CD4-positive, alpha-beta memory T cell (primary cell): ENCODE data around the gene NEAT1. TPM values are rescaled to one million over a fixed set of nuclear protein-coding genes. Genes with fewer than 3 reads are reported as not detected.

Experiments used
- CTCF ChIA-PET: fragments of 350-600 bp; sonication (Branson Sonifier 250); formaldehyde crosslinking; loops from one replicate; lab custom pipeline; 2021; ENCODE audit warnings: inconsistent platforms; ENCODE audit not compliant: partially characterized antibody; lab: Charles Lee
- POLR2A ChIA-PET: fragments of 350-600 bp; sonication (Branson Sonifier 250); formaldehyde crosslinking; loops from one replicate; lab custom pipeline; 2021; ENCODE audit not compliant: partially characterized antibody; lab: Charles Lee
- DNase-seq, 5 donors: peaks; one replicate each; pipeline versions ENCODE4 v3.0.0 to v3.0.0-alpha.2; 2020 to 2022; ENCODE audit warnings: mixed read lengths in 1 of 5
- H3K27ac ChIP-seq: one replicate; pipeline ENCODE4 v1.7.0; 2013; ENCODE audit warnings: low read depth, low read length
- H3K27me3 ChIP-seq: 2 replicates; pipeline ENCODE4 v1.7.0; 2013; ENCODE audit warnings: mild to moderate bottlenecking, low read length, moderate library complexity; ENCODE audit not compliant: insufficient read depth
- H3K36me3 ChIP-seq: 2 replicates; pipeline ENCODE4 v1.7.0; 2013; ENCODE audit warnings: mild to moderate bottlenecking, low read length, moderate library complexity; ENCODE audit not compliant: insufficient read depth
- H3K4me1 ChIP-seq: 2 replicates; pipeline ENCODE4 v1.7.0; 2013; ENCODE audit warnings: mild to moderate bottlenecking, low read length, moderate library complexity; ENCODE audit not compliant: insufficient read depth
- H3K4me3 ChIP-seq, 2 donors: one replicate each; pipeline ENCODE4 v1.7.0; 2013; ENCODE audit warnings: low read length in 2 of 2, mild to moderate bottlenecking in 1 of 2
- H3K9me3 ChIP-seq, 2 donors: one replicate each; pipeline ENCODE4 v1.7.0; 2013; ENCODE audit warnings: low read length in 2 of 2, control low read depth in 1 of 2; ENCODE audit not compliant: control insufficient read depth in 1 of 2
- H3K27ac Mint-ChIP-seq, 7 donors: one replicate each; pipeline ENCODE4 v1.8.0; 2020 to 2021; ENCODE audit warnings: mixed read lengths in 7 of 7, mild to moderate bottlenecking in 6 of 7, inconsistent platforms in 3 of 7, moderate library complexity in 3 of 7
- H3K27me3 Mint-ChIP-seq, 2 donors: one replicate each; pipeline ENCODE4 v1.8.0; 2020 to 2021; ENCODE audit warnings: mixed read lengths in 2 of 2
- H3K36me3 Mint-ChIP-seq, 2 donors: one replicate each; pipeline ENCODE4 v1.8.0; 2020 to 2021; ENCODE audit warnings: mixed read lengths in 2 of 2, inconsistent platforms in 1 of 2, mild to moderate bottlenecking in 1 of 2
- H3K4me1 Mint-ChIP-seq, 4 donors: one replicate each; pipeline ENCODE4 v1.8.0; 2020 to 2021; ENCODE audit warnings: mixed read lengths in 4 of 4, mild to moderate bottlenecking in 1 of 4
- H3K4me3 Mint-ChIP-seq, 8 donors: one replicate each; pipeline ENCODE4 v1.8.0; 2020 to 2021; ENCODE audit warnings: mixed read lengths in 8 of 8, mild to moderate bottlenecking in 7 of 8, moderate library complexity in 6 of 8, inconsistent platforms in 3 of 8
- H3K9me3 Mint-ChIP-seq, 8 donors: one replicate each; pipeline ENCODE4 v1.8.0; 2020 to 2021; ENCODE audit warnings: mixed read lengths in 8 of 8, mild to moderate bottlenecking in 5 of 8, inconsistent platforms in 3 of 8, moderate library complexity in 1 of 8
- intact Hi-C: fragments of 100-400 bp; cut with micrococcal nuclease; formaldehyde crosslinking; loops from one replicate; pipeline ENCODE4 v1.15.1; 2023
- polyA plus RNA-seq, 2 donors: library from polyadenylated mRNA; unstranded; fragments of 300-500 nt; fragmentation: Illumina TruSeq; gene quantifications; one replicate each; pipeline ENCODE4 v1.2.3, GENCODE V29; 2021
- total RNA-seq, 2 experiments: library from RNA; stranded (reverse); gene quantifications; one replicate each; pipeline ENCODE4 v1.2.3, GENCODE V29; 2021

Gene NEAT1
- total and polyA plus RNA-seq, 4 experiments from 2014 or later = 2.3 to 687 (median 344) TPM

GRCh38 chr11:65437436-65438227, 15.0 kb downstream of the NEAT1 start:
- CTCF ChIA-PET = interaction anchor here (3.2 kb wide), 1 partner anchor 21 kb away, joined by 17 read pairs; no protein-coding TSS in a partner anchor
- H3K4me1 ChIP-seq = peaks cover 72% of the 10 kb centered on the region
- H3K27ac ChIP-seq = no peak overlapping the region
- H3K9me3 ChIP-seq = no peaks in the 10 kb centered on the region
- POLR2A ChIA-PET = interaction anchor here (0.7 to 5.0 kb wide), 8 partner anchors 9 to 67 kb away, joined by 3 to 102 read pairs (median 24); partner anchors contain the start of genes MALAT1 and NEAT1
- no peak overlapping the region for H3K4me3 Mint-ChIP-seq
- H3K4me3 ChIP-seq = no peak overlapping the region
- H3K36me3 ChIP-seq = peaks cover 56% of the 10 kb centered on the region
- H3K27ac Mint-ChIP-seq = peak overlapping the region in 3 of 7 donors; percentile 31 to 71 (median 42)
- no peaks in the 10 kb centered on the region for H3K9me3 Mint-ChIP-seq
- H3K27me3 Mint-ChIP-seq = no peaks in the 10 kb centered on the region
- no peak for DNase-seq
- intact Hi-C loops = loop anchor here (2.0 kb wide), 1 partner anchor 17 kb away; no protein-coding TSS in a partner anchor
- peaks cover 53 to 90% (median 69%) of the 10 kb centered on the region in 4 donors for H3K4me1 Mint-ChIP-seq
- peaks cover 47 to 66% of the 10 kb centered on the region in 2 donors for H3K36me3 Mint-ChIP-seq
- no peaks in the 10 kb centered on the region for H3K27me3 ChIP-seq

- Mint-ChIP-seq H3K9me3 (no peaks in the 10 kb centered on the region), H3K36me3 (peaks cover 47 to 69% of the 10 kb centered on the region in 2 donors), H3K4me1 (peaks cover 48 to 90% (median 69%) of the 10 kb centered on the region in 4 donors), H3K4me3 (peak overlapping the region in 2 of 8 donors; percentile 1 to 43), H3K27ac (peak overlapping the region in 6 of 7 donors; percentile 32 to 83 (median 60)), H3K27me3 (no peaks in the 10 kb centered on the region)
- Histone ChIP-seq H3K4me1 (peaks cover 64% of the 10 kb centered on the region), H3K27ac (no peak overlapping the region), H3K4me3 (no peak overlapping the region), H3K9me3 (no peaks in the 10 kb centered on the region), H3K27me3 (no peaks in the 10 kb centered on the region), H3K36me3 (peaks cover 62% of the 10 kb centered on the region)
- no peak for DNase-seq
- CTCF ChIA-PET = interaction anchor here (3.2 kb wide), 1 partner anchor 22 kb away, joined by 17 read pairs; no protein-coding TSS in a partner anchor
- POLR2A ChIA-PET = interaction anchor here (1.4 to 11.6 kb wide), 8 partner anchors 8 to 68 kb away, joined by 4 to 224 read pairs (median 26); partner anchors contain the start of genes MALAT1 and NEAT1
- intact Hi-C loops = no loop called here
Measured at GRCh38 chr11:65438257-65439151, 15.9 kb downstream of the NEAT1 start.

GRCh38 chr11:65439331-65440181, 17.0 kb downstream of the NEAT1 start:
- H3K4me1 Mint-ChIP-seq = peaks cover 45 to 89% (median 67%) of the 10 kb centered on the region in 4 donors
- peak in 1 of 5 donors; percentile 42 for DNase-seq

GRCh38 chr11:65440831-65441499, 18.4 kb downstream of the NEAT1 start:
- Mint-ChIP-seq H3K27ac (peak overlapping the region; percentile 24 to 98 (median 83)), H3K4me1 (peaks cover 33 to 79% (median 56%) of the 10 kb centered on the region in 4 donors), H3K4me3 (peak overlapping the region in 6 of 8 donors; percentile 22 to 72 (median 60)), H3K9me3 (no peaks in the 10 kb centered on the region), H3K27me3 (no peaks in the 10 kb centered on the region), H3K36me3 (peaks cover 38 to 60% of the 10 kb centered on the region in 2 donors)
- CTCF ChIA-PET = interaction anchor here (1.0 to 2.1 kb wide), 3 partner anchors 20 to 28 kb away, joined by 4 to 10 read pairs (median 6); no protein-coding TSS in a partner anchor
- POLR2A ChIA-PET = interaction anchor here (1.0 to 11.6 kb wide), 6 partner anchors 8 to 418 kb away, joined by 3 to 224 read pairs (median 4); partner anchors contain the start of genes MALAT1 and NEAT1
- Histone ChIP-seq H3K9me3 (no peaks in the 10 kb centered on the region), H3K4me3 (no peak overlapping the region), H3K4me1 (peaks cover 47% of the 10 kb centered on the region), H3K36me3 (peaks cover 57% of the 10 kb centered on the region), H3K27ac (peak overlapping the region; percentile 32), H3K27me3 (no peaks in the 10 kb centered on the region)
- DNase-seq = no peak
- intact Hi-C loops = no loop called here

More at GRCh38 chr11:65439331-65440181, 17.0 kb downstream of the NEAT1 start:
- ChIA-PET POLR2A (interaction anchor here (1.4 to 11.6 kb wide), 2 partner anchors 17 to 67 kb away, joined by 4 to 224 read pairs; partner anchors contain the start of gene NEAT1), CTCF (interaction anchor here (1.0 to 2.1 kb wide), 3 partner anchors 19 to 29 kb away, joined by 4 to 10 read pairs (median 6); no protein-coding TSS in a partner anchor)
- Histone ChIP-seq H3K9me3 (no peaks in the 10 kb centered on the region), H3K27ac (no peak overlapping the region), H3K27me3 (no peaks in the 10 kb centered on the region), H3K4me3 (no peak overlapping the region), H3K4me1 (peaks cover 57% of the 10 kb centered on the region), H3K36me3 (peaks cover 65% of the 10 kb centered on the region)
- H3K27me3 Mint-ChIP-seq = no peaks in the 10 kb centered on the region
- peaks cover 52 to 68% of the 10 kb centered on the region in 2 donors for H3K36me3 Mint-ChIP-seq
- H3K9me3 Mint-ChIP-seq = no peaks in the 10 kb centered on the region
- intact Hi-C loops = no loop called here
- peak overlapping the region in 4 of 8 donors; percentile 1 to 34 (median 27) for H3K4me3 Mint-ChIP-seq
- peak overlapping the region; percentile 15 to 98 (median 84) for H3K27ac Mint-ChIP-seq

- CTCF ChIA-PET = interaction anchor here (0.9 kb wide), 1 partner anchor 26 kb away, joined by 3 read pairs; no protein-coding TSS in a partner anchor
- Mint-ChIP-seq H3K27ac (peak overlapping the region; percentile 64 to 85 (median 71)), H3K4me1 (peaks cover 26 to 63% (median 45%) of the 10 kb centered on the region in 4 donors), H3K4me3 (peak overlapping the region in 3 of 8 donors; percentile 22 to 55 (median 34)), H3K36me3 (peaks cover 30 to 48% of the 10 kb centered on the region in 2 donors), H3K9me3 (peaks cover 0 to 4% (median 0%) of the 10 kb centered on the region in 8 donors), H3K27me3 (no peaks in the 10 kb centered on the region)
- H3K4me3 ChIP-seq = no peak overlapping the region
- no peak overlapping the region for H3K27ac ChIP-seq
- peaks cover 41% of the 10 kb centered on the region for H3K36me3 ChIP-seq
- DNase-seq = no peak
- peaks cover 43% of the 10 kb centered on the region for H3K4me1 ChIP-seq
- no peaks in the 10 kb centered on the region for H3K9me3 ChIP-seq
- intact Hi-C loops = no loop called here
- no peaks in the 10 kb centered on the region for H3K27me3 ChIP-seq
- POLR2A ChIA-PET = interaction anchor here (0.6 to 11.6 kb wide), 8 partner anchors 17 to 109 kb away, joined by 3 to 224 read pairs (median 4); partner anchors contain the start of genes DPF2, MALAT1 and NEAT1
Measured at GRCh38 chr11:65442842-65443331, 20.3 kb downstream of the NEAT1 start.
